ENCODE results near the gene CMAS. TPM values are rescaled to one million over a fixed set of nuclear protein-coding genes. Genes with fewer than 3 reads are reported as not detected.

The CMAS gene
- total RNA-seq, 1 experiment from 2014 or later: 36.1 TPM

DNA sequence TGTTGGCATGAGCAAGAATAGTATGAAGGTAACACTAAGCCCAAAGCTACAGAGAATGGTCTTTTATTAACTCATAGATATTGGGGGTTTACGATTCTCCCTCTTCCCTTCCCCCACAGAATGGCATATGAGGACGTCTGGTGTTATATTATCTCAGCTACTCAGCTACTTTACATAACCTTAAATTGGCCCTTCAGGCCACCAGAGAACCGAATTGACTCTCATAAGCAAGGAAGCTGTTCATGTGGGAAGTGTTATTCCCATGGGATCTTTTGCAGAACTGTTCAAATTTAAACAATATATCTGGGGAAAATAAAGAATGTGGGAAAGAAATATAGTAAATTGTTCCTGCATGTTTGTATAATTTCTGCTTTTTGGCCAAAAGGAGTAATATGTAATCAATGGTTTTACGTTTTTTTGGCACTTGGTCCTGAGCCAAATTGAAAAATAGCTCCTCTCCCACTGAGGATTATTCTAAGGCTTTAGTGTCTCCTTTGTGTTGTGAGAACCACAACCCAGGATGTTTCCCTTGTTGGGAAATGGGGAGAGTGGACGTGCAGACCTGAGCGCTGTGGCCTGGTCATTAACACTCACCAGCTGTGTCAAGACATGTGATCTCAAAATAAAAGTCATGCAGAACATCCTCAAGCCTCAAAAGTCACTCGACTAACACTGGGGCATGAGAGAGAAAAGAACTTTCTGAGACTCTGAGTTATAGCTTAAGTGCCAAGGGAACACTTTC, 31.8 kb upstream of the CMAS start (continued):
- TF ChIP-seq FOSL1 (IDR thresholded peaks at IDR 0.05; ENCODE audit: low read depth): no peak
- TF ChIP-seq EGR1 (IDR thresholded peaks at IDR 0.05; ENCODE audit: low read depth): no peak
- TF ChIP-seq, protein P1, sequence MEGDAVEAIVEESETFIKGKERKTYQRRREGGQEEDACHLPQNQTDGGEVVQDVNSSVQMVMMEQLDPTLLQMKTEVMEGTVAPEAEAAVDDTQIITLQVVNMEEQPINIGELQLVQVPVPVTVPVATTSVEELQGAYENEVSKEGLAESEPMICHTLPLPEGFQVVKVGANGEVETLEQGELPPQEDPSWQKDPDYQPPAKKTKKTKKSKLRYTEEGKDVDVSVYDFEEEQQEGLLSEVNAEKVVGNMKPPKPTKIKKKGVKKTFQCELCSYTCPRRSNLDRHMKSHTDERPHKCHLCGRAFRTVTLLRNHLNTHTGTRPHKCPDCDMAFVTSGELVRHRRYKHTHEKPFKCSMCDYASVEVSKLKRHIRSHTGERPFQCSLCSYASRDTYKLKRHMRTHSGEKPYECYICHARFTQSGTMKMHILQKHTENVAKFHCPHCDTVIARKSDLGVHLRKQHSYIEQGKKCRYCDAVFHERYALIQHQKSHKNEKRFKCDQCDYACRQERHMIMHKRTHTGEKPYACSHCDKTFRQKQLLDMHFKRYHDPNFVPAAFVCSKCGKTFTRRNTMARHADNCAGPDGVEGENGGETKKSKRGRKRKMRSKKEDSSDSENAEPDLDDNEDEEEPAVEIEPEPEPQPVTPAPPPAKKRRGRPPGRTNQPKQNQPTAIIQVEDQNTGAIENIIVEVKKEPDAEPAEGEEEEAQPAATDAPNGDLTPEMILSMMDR (IDR thresholded peaks at IDR 0.05 in 2 of 3, conservative IDR thresholded peaks at IDR 0.05 in 1 of 3; ENCODE audit: borderline replicate concordance in 1 of 3, insufficient read depth in 1 of 3, low read depth in 2 of 3, low read length in 2 of 3): no peak
- no peak for TF ChIP-seq YY1 (IDR thresholded peaks at IDR 0.05; ENCODE audit: extremely low read depth, insufficient replicate concordance, low read depth, low read length)

DNA sequence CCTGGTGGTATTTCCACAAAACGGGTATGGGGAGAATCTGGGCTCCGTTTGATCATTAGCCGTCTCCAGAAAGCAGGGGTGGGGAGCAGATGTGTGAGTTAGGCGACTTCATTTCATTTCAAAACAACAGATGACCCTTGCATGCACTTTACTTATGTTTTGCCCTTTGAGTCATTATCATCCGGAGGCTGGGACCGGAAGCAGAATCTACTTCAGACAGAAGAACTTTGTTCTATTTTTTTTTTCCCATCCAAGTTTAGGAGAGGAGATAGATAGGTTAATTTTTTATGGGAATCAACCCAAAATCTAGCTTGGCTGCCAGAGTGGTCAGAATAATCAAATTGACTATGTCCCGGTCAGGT, 31.3 kb upstream of the CMAS start:
- ChIA-PET RAD21 (ENCODE audit: low non-redundant PET in 1 of 2, low total read pairs in 2 of 2, uncharacterized antibody in 2 of 2, unreplicated experiment in 2 of 2) (no interaction called here), POLR2A (no interaction called here), CTCF (interaction anchor here (1.4 kb wide), 1 partner anchor 317 kb away, joined by 6 read pairs; no protein-coding TSS in a partner anchor)
- no peak for DNase-seq (ENCODE audit: low read depth, low spot score)
- no peak overlapping the region for H3K4me2 ChIP-seq (ENCODE audit: low read length)
- no peak overlapping the region for H3K27ac ChIP-seq (ENCODE audit: low read depth, low read length)
- no peaks in the 10 kb centered on the region for H3K27me3 ChIP-seq (ENCODE audit: insufficient read depth, low read length)
- no peaks in the 10 kb centered on the region for H3K9me2 ChIP-seq (ENCODE audit: insufficient read depth)
- intact Hi-C loops (cut with micrococcal nuclease): no loop called here
- H3K4me1 ChIP-seq (ENCODE audit: control insufficient read depth in 1 of 2, insufficient read depth in 2 of 2, low read length in 2 of 2): no peaks in the 10 kb centered on the region
- H3K4me3 ChIP-seq (replicated peaks in 1 of 2; ENCODE audit: low read depth in 1 of 2, low read length in 2 of 2): no peak overlapping the region
- no peak overlapping the region for H2AFZ ChIP-seq (ENCODE audit: low read depth, low read length, poor library complexity, severe bottlenecking)
- no peaks in the 10 kb centered on the region for H3K79me2 ChIP-seq (ENCODE audit: insufficient read depth, low read length)
- no TSS peak for BruUV-seq (replicated peaks)
- H3K9ac ChIP-seq (ENCODE audit: low read length): no peak overlapping the region
- ATAC-seq: no peak
- TF ChIP-seq TCF7L2 (IDR thresholded peaks at IDR 0.05; ENCODE audit: borderline replicate concordance, extremely low read depth, insufficient read depth, insufficient read length) (no peak), CEBPB (IDR thresholded peaks at IDR 0.05; ENCODE audit: low read depth) (no peak)
- no peaks in the 10 kb centered on the region for H3K9me3 ChIP-seq (ENCODE audit: control insufficient read depth in 1 of 2, insufficient read depth in 1 of 2, low read depth in 1 of 2, low read length in 2 of 2)
- no peaks in the 10 kb centered on the region for H3K36me3 ChIP-seq (ENCODE audit: control insufficient read depth in 1 of 2, insufficient read depth in 2 of 2, low read length in 2 of 2)
- H4K20me1 ChIP-seq (ENCODE audit: insufficient read depth): no peaks in the 10 kb centered on the region

Measured in HCT116 (cell line).